Measurements from ENCODE around the gene GPRC5D.

The GPRC5D gene

GRCh38 chr12:12933742-12934141 is 18.2 kb downstream of the GPRC5D start:
- FAIRE-seq, result no peak

GRCh38 chr12:12930633-12931219 is 21.2 kb downstream of the GPRC5D start:
- no peak for FAIRE-seq

GRCh38 chr12:12929696-12930095 is 22.3 kb downstream of the GPRC5D start:
- no peak for FAIRE-seq

GRCh38 chr12:12927211-12928079 is 24.5 kb downstream of the GPRC5D start:
- no peak for FAIRE-seq

GRCh38 chr12:12926571-12927071 is 25.3 kb downstream of the GPRC5D start:
- no peak for FAIRE-seq

GRCh38 chr12:12925388-12925787 is 26.6 kb downstream of the GPRC5D start:
- no peak for FAIRE-seq

- FAIRE-seq, result no peak
Measured at GRCh38 chr12:12924169-12924568, 27.8 kb downstream of the GPRC5D start.

GRCh38 chr12:12922978-12923377 is 29.0 kb downstream of the GPRC5D start:
- FAIRE-seq, result no peak

GRCh38 chr12:12922191-12922616 is 29.8 kb downstream of the GPRC5D start:
- peak; percentile 91 for FAIRE-seq

GRCh38 chr12:12919666-12920435 is 32.1 kb downstream of the GPRC5D start:
- no peak for FAIRE-seq

- FAIRE-seq, result no peak
Measured at GRCh38 chr12:12918781-12919389, 33.1 kb downstream of the GPRC5D start.

GRCh38 chr12:12917517-12917916 is 34.5 kb downstream of the GPRC5D start:
- no peak for FAIRE-seq

- peak; percentile 96 for FAIRE-seq
Measured at GRCh38 chr12:12916135-12916944, 35.6 kb downstream of the GPRC5D start.

- FAIRE-seq, result peak; percentile 66
Measured at GRCh38 chr12:12915656-12916055, 36.3 kb downstream of the GPRC5D start.

- no peak for FAIRE-seq
Measured at GRCh38 chr12:12912711-12913110, 39.3 kb downstream of the GPRC5D start.

- no peak for FAIRE-seq
Measured at GRCh38 chr12:12909995-12910420, 42.0 kb downstream of the GPRC5D start.

- no peak for FAIRE-seq
Measured at GRCh38 chr12:12909228-12909994, 42.6 kb downstream of the GPRC5D start.

GRCh38 chr12:12908711-12909110 is 43.3 kb downstream of the GPRC5D start:
- FAIRE-seq, result no peak

- FAIRE-seq, result no peak
Measured at GRCh38 chr12:12908252-12908651, 43.7 kb downstream of the GPRC5D start.

- FAIRE-seq, result no peak
Measured at GRCh38 chr12:12907552-12907951, 44.4 kb downstream of the GPRC5D start.

Measured in G401.6 (cell line).